HG03520 (cell line): ENCODE results near the gene GNAQ.
"Not testable (repeated sequence)": the region's sequence is repeated elsewhere in the genome, so short reads cannot be mapped to it uniquely, and the experiment has no call there.

Experiments used
- ATAC-seq: cut with Tn5 transposase; IDR thresholded peaks from one replicate; pipeline ENCODE4 v1.9.1; 2021; ENCODE audit warnings: mild to moderate bottlenecking, moderate library complexity; ENCODE audit not compliant: unreplicated experiment

GNAQ gene

DNA sequence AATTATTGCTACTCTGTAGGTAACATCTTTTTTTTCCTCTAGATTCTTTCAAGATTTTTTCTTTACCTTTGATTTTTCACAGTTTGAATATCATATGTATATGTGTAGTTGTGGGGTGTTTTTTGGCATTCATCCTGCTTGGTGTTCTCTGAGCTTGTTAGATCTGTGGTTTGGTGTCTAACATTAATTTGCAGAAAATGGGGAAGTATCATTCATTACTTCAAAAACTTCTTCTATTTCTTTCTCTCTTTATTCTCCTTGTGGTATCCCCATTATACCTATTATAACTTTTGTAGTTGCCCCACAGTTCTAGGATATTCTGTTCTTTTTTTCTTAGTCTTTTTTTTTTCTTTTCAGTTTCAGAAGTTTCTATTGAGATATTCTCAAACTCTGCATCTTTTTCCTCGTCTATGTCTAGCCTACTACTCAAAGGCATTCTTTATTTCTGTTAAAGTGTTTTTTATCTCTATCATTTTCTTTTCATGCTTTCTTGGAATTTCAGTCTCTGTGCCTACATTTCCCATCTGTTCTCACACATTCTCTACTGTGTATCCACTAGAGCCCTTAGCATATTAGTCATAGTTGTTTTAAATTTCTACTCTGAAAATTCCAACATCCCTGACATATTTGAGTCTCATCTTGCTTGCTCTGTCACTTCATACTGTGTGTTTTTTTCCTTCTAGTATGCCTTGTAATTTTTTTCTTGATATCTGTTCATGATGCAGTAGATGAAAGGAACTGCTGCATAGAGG lies 323.4 kb downstream of the GNAQ start:
- no peak for ATAC-seq

DNA sequence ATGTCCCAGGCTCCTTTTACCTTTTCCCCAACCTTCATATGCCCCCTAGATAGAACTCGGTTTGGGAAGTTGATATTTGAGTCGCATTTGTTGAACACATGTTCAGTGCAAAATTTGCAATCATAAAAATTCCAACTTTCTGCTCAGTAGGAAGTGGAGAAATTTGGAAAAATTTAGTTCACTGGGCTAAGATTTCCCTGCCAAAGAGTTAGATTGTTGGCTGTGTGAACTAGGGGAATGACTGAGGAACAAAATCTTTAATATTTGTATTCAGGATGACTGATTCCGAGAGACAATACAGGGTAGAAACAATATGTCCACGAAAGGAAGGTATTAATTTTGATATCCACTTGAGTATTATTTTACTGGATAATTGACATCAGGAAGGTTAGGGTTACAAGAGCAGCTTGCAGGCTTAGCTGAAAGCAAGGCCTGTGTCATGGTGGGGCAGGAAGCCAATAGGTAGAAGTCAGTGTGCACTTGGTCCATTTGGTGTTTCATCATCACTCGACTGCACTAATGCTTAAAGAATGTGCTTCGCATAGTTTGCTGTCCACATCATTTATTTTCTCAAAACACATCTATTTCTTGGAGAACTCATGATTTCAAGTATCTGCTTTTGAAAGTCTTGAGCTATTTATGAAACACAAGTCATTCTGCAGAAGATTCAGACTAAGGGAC lies 324.1 kb downstream of the GNAQ start:
- ATAC-seq: no peak

DNA sequence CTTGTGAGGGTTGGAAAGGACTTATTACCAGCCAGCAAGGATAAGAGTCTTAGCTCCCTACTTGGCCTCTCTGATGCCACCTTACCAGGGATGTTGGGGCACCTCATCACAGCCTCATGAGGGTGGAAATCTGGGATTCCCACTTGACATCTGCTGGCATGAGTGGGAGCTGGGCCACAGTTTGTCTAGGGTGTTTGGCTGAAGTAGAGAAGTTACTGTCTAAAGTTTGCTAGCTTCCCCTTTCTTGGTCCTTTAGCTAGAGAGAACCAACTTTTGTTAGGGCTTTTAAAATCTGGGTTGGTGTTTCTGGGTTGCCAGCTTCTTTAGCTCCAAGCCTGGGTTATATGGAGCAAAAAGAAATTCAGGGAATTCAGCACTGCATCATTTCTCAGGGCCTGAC lies 326.0 kb downstream of the GNAQ start:
- no peak for ATAC-seq

DNA sequence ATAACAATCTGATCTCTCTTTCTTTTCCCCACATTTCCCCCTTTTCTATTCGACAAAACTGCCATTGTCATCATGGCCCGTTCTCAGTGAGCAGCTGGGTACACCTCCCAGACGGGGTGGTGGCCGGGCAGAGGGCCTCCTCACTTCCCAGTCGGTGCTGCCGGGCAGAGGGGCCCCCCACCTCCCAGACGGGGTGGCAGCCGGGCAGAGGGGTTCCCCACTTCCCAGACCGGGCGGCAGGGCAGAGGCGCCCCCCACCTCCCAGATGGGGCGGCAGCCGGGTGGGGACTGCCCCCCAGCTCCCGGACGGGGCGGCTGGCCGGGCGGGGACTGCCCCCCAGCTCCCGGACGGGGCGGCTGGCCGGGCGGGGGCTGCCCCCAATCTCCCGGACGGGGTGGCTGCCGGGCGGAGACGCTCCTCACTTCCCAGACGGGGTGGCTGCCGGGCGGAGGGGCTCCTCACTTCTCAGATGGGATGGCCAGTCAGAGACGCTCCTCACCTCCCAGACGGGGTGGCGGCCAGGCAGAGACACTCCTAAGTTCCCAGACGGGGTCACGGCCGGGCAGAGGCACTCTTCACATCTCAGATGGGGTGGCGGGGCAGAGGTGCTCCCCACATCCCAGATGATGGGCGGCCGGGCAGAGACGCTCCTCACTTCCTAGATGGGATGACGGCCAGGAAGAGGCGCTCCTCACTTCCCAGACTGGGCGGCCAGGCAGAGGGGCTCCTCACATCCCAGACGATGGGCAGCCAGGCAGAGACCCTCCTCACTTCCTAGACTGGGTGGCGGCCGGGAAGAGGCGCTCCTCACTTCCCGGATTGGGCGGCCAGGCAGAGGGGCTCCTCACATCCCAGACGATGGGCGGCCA lies 328.9 kb downstream of the GNAQ start:
- ATAC-seq: not testable (repeated sequence)

DNA sequence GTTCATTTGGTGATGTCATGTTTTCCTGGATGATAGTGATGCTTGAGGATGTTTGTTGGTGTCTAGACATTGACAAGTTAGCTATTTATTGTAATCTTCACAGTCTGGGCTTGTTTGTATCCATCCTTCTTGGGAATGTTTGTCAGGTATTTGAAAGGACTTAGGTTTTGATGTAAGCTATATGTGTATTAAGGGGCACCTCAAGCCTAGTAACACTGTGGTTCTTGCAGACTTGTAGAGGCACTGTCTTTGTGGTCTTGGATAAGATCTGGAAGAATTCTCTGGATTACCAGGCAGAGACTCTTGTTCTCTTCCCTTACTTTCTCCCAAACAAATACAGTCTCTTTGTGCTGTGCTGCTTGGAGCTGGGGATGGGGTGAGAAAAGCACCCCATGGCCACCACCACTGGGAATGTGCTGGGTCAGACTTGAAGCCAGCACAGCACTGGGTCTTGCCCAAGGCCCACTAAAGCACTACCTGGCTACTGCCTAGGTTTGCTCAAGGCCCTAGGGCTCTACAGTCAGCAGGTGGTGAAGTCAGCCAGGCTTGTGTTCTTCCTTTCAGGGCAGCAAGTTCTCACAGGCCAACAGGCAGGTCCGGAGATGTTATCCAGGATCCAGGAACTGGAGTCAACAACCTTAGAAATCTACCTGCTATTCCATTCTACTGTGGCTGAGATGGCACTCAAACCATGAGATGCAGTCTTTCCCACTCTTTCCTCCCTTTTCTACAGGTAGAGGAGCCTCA lies 334.2 kb downstream of the GNAQ start:
- ATAC-seq: no peak

DNA sequence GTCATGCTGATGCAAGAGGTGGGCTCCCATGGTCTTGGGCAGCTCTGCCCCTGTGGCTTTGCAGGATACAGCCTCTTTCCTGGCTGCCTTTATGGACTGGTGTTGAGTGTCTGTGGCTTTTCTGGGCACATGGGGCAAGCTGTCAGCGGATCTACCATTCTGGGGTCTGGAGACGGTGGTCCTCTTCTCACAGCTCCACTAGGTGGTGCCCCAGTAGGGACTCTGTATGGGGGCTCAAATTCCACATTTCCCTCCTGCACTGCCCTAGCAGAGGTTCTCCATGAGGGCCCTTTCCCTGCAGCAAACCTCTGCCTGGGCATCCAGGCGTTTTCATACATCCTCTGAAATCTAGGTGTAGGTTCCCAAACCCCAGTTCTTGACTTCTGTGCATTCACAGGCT lies 340.9 kb downstream of the GNAQ start:
- ATAC-seq: not testable (repeated sequence)

DNA sequence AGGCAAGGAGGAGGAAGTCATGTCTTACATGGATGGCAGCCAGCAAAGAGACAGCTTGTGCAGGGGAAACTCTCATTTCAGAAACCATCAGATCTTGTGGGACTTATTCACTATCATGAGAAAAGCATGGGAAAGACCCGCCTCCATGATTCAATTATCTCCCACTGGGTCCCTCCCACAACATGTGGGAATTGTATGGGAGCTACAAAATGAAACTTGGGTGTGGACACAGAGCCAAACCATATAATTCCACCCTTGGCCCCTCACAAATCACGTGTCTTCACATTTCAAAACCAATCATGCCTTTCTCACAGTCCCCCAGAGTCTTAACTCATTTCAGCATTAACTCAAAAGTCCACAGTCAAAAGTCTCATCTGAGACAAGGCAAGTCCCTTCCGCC lies 341.5 kb downstream of the GNAQ start:
- ATAC-seq: not testable (repeated sequence)

DNA sequence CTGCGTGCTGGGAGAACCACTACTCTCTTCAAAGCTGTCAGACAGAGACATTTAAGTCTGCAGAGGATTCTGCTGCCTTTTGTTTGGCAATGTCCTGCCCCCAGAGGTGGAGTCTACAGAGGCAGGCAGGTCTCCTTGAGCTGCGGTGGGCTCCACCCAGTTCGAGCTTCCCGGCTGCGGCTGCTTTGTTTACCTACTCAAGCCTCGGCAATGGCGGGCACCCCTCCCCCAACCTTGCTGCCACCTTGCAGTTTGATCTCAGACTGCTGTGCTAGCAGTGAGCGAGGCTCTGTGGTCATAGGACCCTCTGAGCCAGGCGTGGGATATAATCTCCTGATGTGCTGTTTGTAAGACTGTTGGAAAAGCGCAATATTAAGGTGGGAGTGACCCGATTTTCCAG lies 343.9 kb downstream of the GNAQ start:
- ATAC-seq: not testable (repeated sequence)

DNA sequence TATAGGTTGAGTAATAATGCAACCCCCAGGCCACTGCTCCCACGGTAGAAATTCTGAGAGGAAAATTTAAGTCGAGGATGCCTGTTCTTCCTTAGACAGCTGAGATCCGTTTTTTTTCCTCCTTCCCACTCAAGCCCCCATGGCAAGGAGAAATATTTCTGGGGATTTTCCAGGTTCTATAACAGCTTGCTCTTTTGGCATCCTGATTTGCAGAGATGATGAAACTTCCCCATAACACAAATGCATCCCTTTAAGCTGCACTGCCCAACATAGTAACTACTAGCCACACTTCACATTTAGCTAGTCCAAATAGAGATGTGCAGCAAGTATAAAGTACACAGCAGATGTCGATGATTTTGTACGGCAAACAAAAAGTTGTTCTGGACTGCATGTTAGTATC lies 351.0 kb downstream of the GNAQ start:
- no peak for ATAC-seq

DNA sequence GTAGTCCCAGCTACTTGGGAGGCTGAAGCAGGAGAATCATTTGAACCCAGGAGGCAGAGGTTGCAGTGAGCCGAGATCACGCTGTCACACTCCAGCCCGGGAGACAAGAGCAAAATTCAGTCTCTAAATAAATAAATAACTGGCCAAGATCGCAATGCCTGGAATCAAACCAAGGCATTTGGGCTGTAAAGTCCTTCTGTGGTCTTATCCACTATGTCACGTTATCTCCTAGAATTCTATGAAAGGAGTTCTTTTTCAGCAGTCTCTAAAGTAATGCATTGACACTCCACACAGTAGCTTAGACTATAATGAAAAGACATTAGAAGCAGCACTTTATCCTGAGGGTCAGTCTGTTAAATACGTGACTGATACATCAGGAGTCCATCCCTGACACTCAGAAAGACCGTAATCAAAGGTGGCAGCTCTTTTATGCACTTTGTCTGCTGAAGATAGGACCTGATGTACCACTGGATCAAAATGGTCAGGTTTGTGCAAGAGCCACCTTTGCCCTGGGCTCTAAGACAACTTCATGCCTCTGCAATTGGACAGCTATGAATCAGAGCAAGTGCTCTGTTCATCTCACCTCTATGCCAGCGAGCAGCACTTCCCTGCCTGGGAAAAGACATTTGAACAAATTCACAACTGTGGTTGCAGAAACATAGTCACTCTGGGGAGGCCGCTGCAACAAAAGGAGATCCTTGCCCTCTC lies 351.8 kb downstream of the GNAQ start:
- no peak for ATAC-seq

DNA sequence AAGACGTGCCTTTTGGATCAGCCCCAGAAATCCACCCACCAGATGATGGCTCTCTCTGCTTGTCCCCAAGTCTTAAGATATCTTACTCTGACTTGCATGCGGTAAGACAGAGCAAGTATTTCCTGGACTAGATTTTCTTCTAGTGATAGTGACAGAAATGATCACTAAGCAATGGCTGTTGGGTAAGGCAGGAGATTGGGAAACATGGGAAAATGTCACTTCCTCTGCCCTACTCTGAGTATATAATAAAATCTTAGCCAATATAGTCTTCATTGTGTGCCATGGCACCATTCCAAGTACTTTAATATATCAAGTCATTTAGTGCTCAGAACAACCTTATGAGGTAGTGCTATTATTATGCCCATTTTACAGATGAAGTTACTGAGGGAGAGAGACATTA lies 352.5 kb downstream of the GNAQ start:
- no peak for ATAC-seq

DNA sequence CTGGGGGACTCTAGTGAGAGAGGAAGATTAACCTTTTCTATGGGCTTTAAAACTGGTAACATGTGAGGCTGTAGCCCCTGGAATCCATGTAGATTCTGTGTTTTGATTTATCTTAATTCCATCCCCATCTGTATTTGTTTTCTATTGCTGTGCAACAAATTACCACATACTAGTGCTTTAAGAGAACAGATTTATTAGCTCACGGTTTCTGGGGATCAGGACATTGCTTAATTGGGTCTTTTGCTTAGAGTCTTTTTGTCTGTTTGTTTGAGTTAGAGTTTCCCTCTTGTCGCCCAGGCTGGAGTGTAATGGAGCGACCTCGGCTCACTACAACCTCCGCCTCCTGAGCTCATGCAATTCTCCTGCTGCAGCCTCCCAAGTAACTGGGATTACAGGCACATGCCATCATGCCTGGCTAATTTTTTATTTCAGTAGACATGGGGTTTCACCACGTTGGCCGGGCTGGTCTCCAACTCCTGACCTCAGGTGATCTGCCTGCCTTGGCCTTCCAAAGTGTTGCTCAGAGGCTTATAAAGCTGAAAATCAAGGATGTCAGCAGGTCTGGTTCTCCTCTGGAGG lies 353.6 kb downstream of the GNAQ start:
- ATAC-seq: no peak

DNA sequence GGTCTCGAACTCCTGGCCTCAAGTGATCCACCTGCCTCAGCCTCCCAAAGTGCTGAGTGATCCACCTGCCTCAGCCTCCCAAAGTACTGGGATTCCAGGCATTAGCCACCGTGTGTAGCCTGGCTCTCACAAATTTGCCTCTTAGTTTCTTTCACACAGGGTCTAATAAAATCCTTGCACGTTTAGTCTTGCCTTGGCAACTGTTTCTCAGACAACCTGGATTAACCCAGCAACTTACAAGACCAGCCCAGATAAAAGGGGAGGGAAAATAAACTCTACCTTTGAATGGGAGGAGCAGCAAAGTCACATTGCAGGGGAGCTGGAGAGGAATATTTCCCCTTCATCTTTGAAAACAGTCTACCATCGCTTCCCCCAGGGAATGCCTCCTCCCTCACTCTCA lies 354.2 kb downstream of the GNAQ start:
- no peak for ATAC-seq

DNA sequence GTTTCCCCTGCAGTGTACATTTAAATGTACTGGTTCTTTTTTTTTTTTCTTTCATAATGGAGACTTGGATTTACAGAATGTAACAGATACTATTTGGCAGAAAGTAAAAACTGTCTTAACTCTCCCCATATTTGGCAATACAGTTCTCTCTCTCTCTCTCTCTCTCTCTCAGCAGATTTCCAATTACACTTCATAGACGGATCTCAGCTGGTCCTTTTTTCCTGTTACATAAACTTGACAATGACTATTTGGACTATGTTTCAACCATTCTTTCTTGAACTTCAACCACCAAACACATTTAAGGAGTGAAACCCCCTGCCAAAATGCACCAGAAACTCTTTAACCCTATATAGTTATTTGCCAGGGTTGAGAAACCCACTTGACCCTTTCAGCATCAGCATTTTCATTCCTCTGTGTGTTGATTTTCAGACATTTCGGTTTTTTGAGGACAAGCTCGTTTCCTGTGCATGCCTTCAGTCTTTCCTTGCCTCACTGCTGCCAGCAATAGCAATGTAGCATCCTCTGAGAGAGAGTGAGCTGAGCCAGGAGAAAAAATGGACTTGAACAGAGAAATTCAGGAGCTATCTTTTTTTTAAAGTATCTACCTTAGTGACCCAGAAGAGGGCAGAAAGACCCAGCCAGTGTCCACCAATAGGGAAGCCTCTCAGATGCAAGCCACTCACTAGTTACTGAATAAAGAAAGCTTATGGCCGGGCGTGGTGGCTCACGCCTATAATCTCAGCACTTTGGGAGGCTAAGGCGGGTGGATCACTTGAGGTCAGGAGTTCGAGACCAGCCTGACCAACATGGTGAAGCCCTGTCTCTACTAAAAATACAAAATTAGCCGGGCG lies 357.4 kb downstream of the GNAQ start:
- no peak for ATAC-seq

DNA sequence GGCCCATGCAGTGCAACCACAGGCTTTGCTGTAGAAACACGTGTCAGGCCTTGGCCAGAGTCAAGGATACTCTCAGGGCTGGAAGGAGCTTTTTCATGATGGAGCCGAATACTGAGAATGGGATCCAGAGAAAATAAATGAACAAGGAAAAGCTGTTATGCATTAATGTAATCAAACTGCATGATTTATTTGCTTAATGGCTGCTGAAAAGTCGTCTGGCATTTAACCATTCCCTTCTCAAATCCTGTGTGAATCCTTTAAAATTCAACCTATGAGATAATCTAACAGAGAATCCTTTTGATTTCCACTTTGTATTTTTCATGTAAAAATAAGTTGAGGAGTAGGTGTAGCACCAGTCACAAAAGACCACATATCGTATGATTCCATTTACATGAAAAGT lies 359.4 kb downstream of the GNAQ start:
- ATAC-seq: no peak

DNA sequence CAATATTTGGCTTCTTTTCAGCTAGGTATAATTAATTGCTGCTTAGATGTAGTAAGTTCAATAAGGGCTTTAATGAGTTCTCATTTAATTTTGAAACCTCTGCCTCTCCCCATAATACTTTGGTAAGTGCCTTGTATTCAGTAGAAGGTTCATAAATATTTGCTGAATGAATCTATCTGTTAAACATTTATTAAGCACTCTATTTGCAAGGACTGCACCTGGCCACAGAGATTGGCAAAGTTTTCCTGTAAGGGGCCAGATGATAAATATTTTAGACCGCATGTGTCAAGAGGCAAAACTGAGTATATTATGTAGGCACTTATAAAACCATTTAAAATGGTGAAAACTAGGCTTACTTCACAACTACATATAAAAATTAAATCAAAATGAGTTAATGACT lies 364.5 kb downstream of the GNAQ start:
- ATAC-seq: no peak
